GM23248 (cell line): ENCODE results near the gene SLC1A7. TPM values are rescaled to one million over a fixed set of nuclear protein-coding genes. Genes with fewer than 3 reads are reported as not detected.

ENCODE experiments used
- DNase-seq: peaks from one replicate; pipeline ENCODE4 v3.0.0-alpha.2; 2015
- H2AFZ ChIP-seq: fragments of 200-600 bp; sonication (generic); 2 replicates; pipeline ENCODE4 v1.6.1; 2016; ENCODE audit warnings: antibody characterized with exemption
- H3F3A ChIP-seq: fragments of 200-600 bp; sonication (generic); 2 replicates; pipeline ENCODE4 v1.6.1; 2016; ENCODE audit warnings: mild to moderate bottlenecking, antibody characterized with exemption, mixed run types; ENCODE audit not compliant: insufficient read depth
- H3K27ac ChIP-seq: fragments of 200-600 bp; sonication (generic); 2 replicates; pipeline ENCODE4 v1.5.1; 2016; ENCODE audit warnings: mild to moderate bottlenecking
- H3K27me3 ChIP-seq: fragments of 200-600 bp; sonication (generic); replicated peaks from 2 replicates; pipeline ENCODE4 v1.6.1; 2016; ENCODE audit warnings: mild to moderate bottlenecking; ENCODE audit not compliant: insufficient read depth
- H3K36me3 ChIP-seq: fragments of 200-600 bp; sonication (generic); 2 replicates; pipeline ENCODE4 v1.6.1; 2016; ENCODE audit warnings: low read depth, mild to moderate bottlenecking
- H3K4me1 ChIP-seq: fragments of 200-600 bp; sonication (generic); 2 replicates; pipeline ENCODE4 v1.6.1; 2016; ENCODE audit warnings: mild to moderate bottlenecking; ENCODE audit not compliant: insufficient read depth
- H3K4me2 ChIP-seq: fragments of 200-600 bp; sonication (generic); one replicate; pipeline ENCODE4 v1.6.1; 2016; ENCODE audit warnings: mild to moderate bottlenecking; ENCODE audit not compliant: unreplicated experiment
- H3K4me3 ChIP-seq: fragments of 200-600 bp; sonication (generic); 2 replicates; pipeline ENCODE4 v1.5.1; 2016; ENCODE audit warnings: mild to moderate bottlenecking
- H3K79me2 ChIP-seq: fragments of 200-600 bp; sonication (generic); 2 replicates; pipeline ENCODE4 v1.6.1; 2016; ENCODE audit warnings: mild to moderate bottlenecking; ENCODE audit not compliant: insufficient read depth
- H3K9ac ChIP-seq: fragments of 200-600 bp; sonication (generic); 2 replicates; pipeline ENCODE4 v1.6.1; 2016; ENCODE audit warnings: mild to moderate bottlenecking
- H3K9me2 ChIP-seq: fragments of 200-600 bp; sonication (generic); 2 replicates; pipeline ENCODE4 v1.6.1; 2016; ENCODE audit warnings: mixed run types, mild to moderate bottlenecking, moderate library complexity; ENCODE audit not compliant: insufficient read depth
- H3K9me3 ChIP-seq: fragments of 200-600 bp; sonication (generic); one replicate; pipeline ENCODE4 v1.6.1; 2017; ENCODE audit warnings: low read depth
- H4K20me1 ChIP-seq: fragments of 200-600 bp; sonication (generic); 2 replicates; pipeline ENCODE4 v1.6.0; 2016; ENCODE audit not compliant: insufficient read depth
- EZH2 ChIP-seq: fragments of 200-600 bp; sonication (generic); IDR thresholded peaks from 2 replicates; pipeline ENCODE4 v1.6.1; 2018; ENCODE audit warnings: antibody characterized with exemption, mild to moderate bottlenecking; ENCODE audit not compliant: insufficient read depth, poor library complexity, severe bottlenecking
- EZH2phosphoT487 ChIP-seq: fragments of 200-600 bp; sonication (generic); IDR thresholded peaks from 2 replicates; pipeline ENCODE4 v1.6.1; 2018; ENCODE audit warnings: antibody characterized with exemption, moderate library complexity, mild to moderate bottlenecking, low read depth; ENCODE audit not compliant: insufficient read depth
- WGBS, 2 experiments: methylation state at CpG; one replicate each; pipeline ENCODE4 v1.1.6; 2015 to 2017; ENCODE audit warnings: low lambda C conversion rate in 2 of 2, low coverage in 1 of 2; ENCODE audit errors: missing lambda C conversion rate in 2 of 2; 5-methylcytosine and 5-hydroxymethylcytosine counted together
- in situ Hi-C: fragments of 300-500 bp; cut with MboI; formaldehyde crosslinking; loops from 2 replicates; pipeline ENCODE4 v1.15.0; 2020
- polyA plus RNA-seq: library from polyadenylated mRNA; unstranded; fragments of >200 nt; fragmentation: Nextera tagmentation; extraction: Ambion mirVana; gene quantifications from 2 replicates; pipeline ENCODE4 v1.2.1, GENCODE V29; 2016
- total RNA-seq: library from RNA; depleted of rRNA; stranded (reverse); fragments of >200 nt; shearing (Covaris generic); gene quantifications from 2 replicates; pipeline ENCODE4 v1.2.3, GENCODE V29; 2014

The SLC1A7 gene
- total and polyA plus RNA-seq, 2 experiments from 2014 or later = 0.51 TPM; not detected in 1

- H3K9me3 ChIP-seq = no peaks in the 10 kb centered on the region
- no peaks in the 10 kb centered on the region for H3K27me3 ChIP-seq
- no peaks in the 10 kb centered on the region for H4K20me1 ChIP-seq
- 57 to 89% methylated on average over 2 to 3 of the region's 3 CpGs for WGBS, 2 experiments
- H3K27ac ChIP-seq = no peak overlapping the region
- no peaks in the 10 kb centered on the region for H3K36me3 ChIP-seq
- H3K4me1 ChIP-seq = no peaks in the 10 kb centered on the region
- H3K4me2 ChIP-seq = no peak overlapping the region
- no peaks in the 10 kb centered on the region for H3K9me2 ChIP-seq
- H2AFZ ChIP-seq = no peak overlapping the region
- H3K4me3 ChIP-seq = no peak overlapping the region
- DNase-seq = no peak
- no peak for TF ChIP-seq EZH2phosphoT487
- H3K9ac ChIP-seq = no peak overlapping the region
- no peaks in the 10 kb centered on the region for H3F3A ChIP-seq
- in situ Hi-C loops = no loop called here
- H3K79me2 ChIP-seq = no peaks in the 10 kb centered on the region
Measured at GRCh38 chr1:53080041-53080440, 62.4 kb downstream of the SLC1A7 start.

GRCh38 chr1:53079251-53079650, 63.2 kb downstream of the SLC1A7 start:
- no peak for TF ChIP-seq EZH2
- no peak for TF ChIP-seq EZH2phosphoT487
- in situ Hi-C loops = no loop called here

GRCh38 chr1:53078333-53079101, 63.9 kb downstream of the SLC1A7 start:
- in situ Hi-C loops = no loop called here
- no peaks in the 10 kb centered on the region for H3K27me3 ChIP-seq
- no peak overlapping the region for H2AFZ ChIP-seq
- H3K9me2 ChIP-seq = no peaks in the 10 kb centered on the region
- H3K9ac ChIP-seq = no peak overlapping the region
- no peaks in the 10 kb centered on the region for H3K36me3 ChIP-seq
- H3K4me3 ChIP-seq = no peak overlapping the region
- no peak overlapping the region for H3K27ac ChIP-seq
- no peak for DNase-seq
- H3K4me1 ChIP-seq = no peaks in the 10 kb centered on the region
- no peaks in the 10 kb centered on the region for H3F3A ChIP-seq
- TF ChIP-seq EZH2 (no peak), EZH2phosphoT487 (no peak)
- H4K20me1 ChIP-seq = no peaks in the 10 kb centered on the region
- no peak overlapping the region for H3K4me2 ChIP-seq
- H3K9me3 ChIP-seq = no peaks in the 10 kb centered on the region
- no peaks in the 10 kb centered on the region for H3K79me2 ChIP-seq
- WGBS, 2 experiments = 90 to 92% methylated on average over 44 to 46 of the region's 46 CpGs

More at GRCh38 chr1:53079251-53079650, 63.2 kb downstream of the SLC1A7 start:
- no peaks in the 10 kb centered on the region for H3F3A ChIP-seq
- no peak overlapping the region for H3K9ac ChIP-seq
- no peaks in the 10 kb centered on the region for H4K20me1 ChIP-seq
- H3K9me3 ChIP-seq = no peaks in the 10 kb centered on the region
- H3K79me2 ChIP-seq = no peaks in the 10 kb centered on the region
- H3K27me3 ChIP-seq = no peaks in the 10 kb centered on the region
- H3K9me2 ChIP-seq = no peaks in the 10 kb centered on the region
- no peaks in the 10 kb centered on the region for H3K36me3 ChIP-seq
- H3K4me1 ChIP-seq = no peaks in the 10 kb centered on the region
- no peak overlapping the region for H3K27ac ChIP-seq
- DNase-seq = no peak
- no peak overlapping the region for H3K4me2 ChIP-seq
- WGBS, 2 experiments = 85 to 86% methylated on average over 4 of the region's 4 CpGs
- no peak overlapping the region for H2AFZ ChIP-seq
- H3K4me3 ChIP-seq = no peak overlapping the region

GRCh38 chr1:53077599-53077965, 64.9 kb downstream of the SLC1A7 start:
- no peaks in the 10 kb centered on the region for H3F3A ChIP-seq
- H3K27ac ChIP-seq = no peak overlapping the region
- no peaks in the 10 kb centered on the region for H3K36me3 ChIP-seq
- H3K4me1 ChIP-seq = no peaks in the 10 kb centered on the region
- TF ChIP-seq EZH2 (no peak), EZH2phosphoT487 (no peak)
- no peak overlapping the region for H2AFZ ChIP-seq
- WGBS, 2 experiments = 91 to 92% methylated on average over 13 of the region's 13 CpGs
- in situ Hi-C loops = no loop called here
- no peaks in the 10 kb centered on the region for H4K20me1 ChIP-seq
- H3K9ac ChIP-seq = no peak overlapping the region
- H3K9me3 ChIP-seq = no peaks in the 10 kb centered on the region
- no peak overlapping the region for H3K4me3 ChIP-seq
- no peak for DNase-seq
- H3K9me2 ChIP-seq = no peaks in the 10 kb centered on the region
- no peaks in the 10 kb centered on the region for H3K79me2 ChIP-seq
- no peaks in the 10 kb centered on the region for H3K27me3 ChIP-seq
- H3K4me2 ChIP-seq = no peak overlapping the region
